Amniotic stem cell (primary cell): ENCODE data around the gene NABP2.
"Not testable (repeated sequence)": the region's sequence is repeated elsewhere in the genome, so short reads cannot be mapped to it uniquely, and the experiment has no call there.

ENCODE experiments used
- DNase-seq: peaks from one replicate; lab custom pipeline; 2025; lab: John Stamatoyannopoulos, UW

The NABP2 gene

DNA sequence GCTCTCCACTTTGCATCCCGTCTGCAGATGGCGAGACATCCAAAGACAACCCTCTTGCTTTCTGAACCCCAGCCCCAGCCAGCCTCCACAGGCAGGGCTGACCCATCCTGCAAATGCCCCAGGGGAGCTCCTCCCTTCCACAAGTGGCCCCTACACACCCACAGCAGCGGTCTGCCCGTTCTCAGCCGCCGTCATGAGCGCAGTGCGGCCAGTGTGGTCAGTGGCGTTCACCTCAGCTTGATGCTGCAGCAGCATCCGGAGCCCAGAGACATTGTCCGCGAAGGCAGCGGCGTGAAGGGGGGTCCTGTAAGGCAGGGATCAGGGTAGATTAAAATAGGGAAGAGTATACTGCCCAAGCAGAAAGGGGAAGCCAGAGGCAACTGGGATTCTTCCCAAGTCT is 20.4 kb downstream of the NABP2 start:
- DNase-seq = no peak

DNA sequence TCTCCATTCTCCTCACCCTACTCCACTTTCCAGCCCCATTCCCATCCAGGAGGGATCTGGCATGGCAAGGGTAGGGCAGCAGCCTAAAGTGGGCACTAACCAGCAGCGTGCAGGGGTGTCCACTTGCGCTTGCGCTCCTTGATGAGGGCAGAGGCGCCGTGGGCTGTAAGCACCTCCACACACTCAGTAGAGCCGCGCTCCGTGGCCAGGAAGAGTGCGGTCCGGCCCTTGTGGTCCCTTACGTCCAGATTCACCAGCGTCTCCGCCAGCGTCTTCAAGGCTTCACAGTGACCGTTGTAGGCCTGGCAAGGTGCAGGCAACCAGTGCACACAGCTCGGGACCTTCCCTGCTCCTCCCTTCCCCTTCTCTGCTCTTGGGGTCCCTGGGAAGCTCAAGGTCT is 23.8 kb downstream of the NABP2 start:
- DNase-seq = no peak

DNA sequence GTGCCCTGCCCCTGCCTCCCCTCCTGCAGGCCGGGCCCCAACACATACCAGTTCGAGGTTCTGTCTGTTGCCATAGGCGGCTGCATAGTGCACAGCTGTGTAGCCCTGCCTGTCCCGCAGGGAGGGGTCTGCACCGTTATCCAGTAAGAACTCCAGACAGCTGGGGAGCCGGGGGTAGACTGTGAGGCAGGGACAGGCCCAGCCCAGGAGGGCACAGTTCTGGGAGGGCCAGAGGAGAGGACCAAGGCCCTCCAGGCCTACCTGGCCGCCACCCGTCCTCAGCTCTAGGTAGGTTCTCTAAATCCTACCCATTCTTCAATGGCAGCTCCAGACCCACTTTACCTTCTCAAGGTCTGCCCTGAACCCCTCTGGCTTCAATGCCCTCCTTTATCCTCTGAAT is 24.6 kb downstream of the NABP2 start:
- DNase-seq = no peak

DNA sequence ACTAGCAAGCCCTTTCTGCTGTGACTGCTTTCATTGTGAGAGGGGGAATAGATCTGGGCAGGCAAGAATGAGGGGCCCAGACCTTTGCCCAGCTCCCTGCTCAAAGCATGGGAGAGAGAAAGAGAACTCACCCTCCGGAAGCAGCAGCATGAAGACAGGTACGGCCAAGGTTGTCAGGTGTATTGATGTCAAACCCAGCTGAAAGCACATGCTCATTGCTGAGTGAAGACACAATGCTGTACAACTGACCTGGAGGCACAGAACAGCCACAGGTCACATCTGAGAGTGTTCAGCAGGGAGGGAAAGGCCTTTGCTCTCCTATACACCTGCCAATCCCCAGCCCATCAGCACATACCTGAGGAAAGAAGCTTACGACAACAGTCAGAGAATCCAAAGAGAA is 28.5 kb downstream of the NABP2 start:
- no peak for DNase-seq

DNA sequence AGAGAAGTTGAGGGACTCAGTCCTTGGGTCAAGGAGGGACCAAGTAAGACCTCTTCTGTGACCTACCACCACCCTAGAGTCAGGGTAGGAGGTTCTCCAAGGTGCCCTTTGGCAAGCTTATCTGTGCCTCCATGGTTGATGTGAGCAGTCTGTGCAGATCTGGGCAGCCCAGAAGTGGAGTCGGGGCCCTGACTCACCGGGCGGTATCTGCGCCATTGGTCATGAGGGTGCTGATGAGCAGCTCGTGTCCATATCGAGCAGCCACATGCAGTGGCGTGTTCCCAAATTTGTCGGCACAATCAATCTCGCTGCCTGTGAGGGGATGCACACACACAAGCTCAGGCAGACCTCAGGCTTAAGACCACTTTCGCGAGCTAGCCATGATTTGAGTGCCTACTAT is 28.9 kb downstream of the NABP2 start:
- no peak for DNase-seq

DNA sequence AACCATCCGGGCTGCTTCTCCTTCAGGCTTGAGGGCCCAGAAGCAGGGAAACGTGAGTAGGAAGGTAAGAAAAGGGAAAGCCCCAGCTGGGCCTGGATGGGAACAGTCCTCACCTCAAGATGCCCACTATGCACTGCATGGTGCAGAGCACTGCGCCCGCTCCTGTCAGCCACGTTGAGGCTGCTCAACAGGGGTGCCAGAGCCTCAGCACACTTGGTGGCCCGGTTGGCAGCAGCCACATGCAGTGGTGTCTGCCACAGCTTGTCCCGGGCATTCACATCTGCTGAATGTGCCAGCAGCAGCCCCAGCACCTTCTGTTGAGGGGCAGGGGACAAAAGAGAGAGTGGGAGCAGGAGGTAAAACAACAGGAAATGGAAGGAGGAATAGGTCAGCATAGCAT is 31.5 kb downstream of the NABP2 start:
- no peak for DNase-seq

DNA sequence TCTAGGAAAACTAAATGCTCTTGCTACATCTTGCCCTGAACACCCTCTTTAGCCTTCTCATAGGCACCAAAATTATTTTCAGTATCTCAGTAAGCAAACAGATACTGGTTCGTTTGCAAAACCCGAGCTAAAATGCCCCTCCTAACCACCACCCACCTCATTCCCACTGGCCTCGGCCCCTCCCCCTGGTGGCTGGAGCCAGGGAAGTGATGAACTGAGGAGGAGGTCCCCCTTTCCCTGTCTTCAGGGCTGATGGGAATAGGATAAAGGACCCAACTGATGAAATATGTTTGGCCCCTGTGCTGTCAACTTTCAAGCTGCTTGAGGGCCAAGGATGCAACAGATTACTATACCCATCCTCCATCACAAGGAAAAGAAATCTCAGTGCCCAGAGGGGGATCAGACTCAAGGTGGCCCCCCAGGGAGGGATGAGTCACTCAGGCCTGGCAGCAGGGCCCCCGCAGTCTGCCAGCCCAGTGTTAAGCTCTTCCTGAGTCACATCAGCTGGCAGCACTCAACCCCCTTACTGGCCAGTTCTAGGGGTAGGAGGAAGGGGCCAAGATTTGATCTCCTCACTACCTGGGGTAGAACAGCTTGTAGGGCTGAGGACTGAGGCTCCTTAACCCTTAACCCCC is 32.3 kb downstream of the NABP2 start:
- no peak for DNase-seq

DNA sequence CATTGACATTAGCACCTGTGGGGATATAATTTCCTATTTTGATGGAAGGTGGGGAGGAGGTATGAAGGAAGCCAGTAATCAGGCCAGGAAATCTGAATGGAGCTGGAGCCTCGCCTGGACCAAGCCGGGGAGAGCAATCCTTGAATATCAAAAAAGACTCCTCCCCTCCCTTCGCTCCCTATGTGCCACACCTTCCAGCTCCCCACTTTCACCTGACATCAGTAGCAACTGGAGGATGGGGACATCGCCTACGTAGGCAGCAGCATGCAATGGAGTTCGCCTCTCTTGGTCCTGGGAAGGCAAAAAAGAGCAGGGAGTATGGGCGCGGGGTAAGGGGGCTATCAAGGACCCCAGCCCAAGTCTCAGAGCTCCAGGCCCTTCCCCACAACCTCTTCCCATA is 32.9 kb downstream of the NABP2 start:
- DNase-seq = no peak

DNA sequence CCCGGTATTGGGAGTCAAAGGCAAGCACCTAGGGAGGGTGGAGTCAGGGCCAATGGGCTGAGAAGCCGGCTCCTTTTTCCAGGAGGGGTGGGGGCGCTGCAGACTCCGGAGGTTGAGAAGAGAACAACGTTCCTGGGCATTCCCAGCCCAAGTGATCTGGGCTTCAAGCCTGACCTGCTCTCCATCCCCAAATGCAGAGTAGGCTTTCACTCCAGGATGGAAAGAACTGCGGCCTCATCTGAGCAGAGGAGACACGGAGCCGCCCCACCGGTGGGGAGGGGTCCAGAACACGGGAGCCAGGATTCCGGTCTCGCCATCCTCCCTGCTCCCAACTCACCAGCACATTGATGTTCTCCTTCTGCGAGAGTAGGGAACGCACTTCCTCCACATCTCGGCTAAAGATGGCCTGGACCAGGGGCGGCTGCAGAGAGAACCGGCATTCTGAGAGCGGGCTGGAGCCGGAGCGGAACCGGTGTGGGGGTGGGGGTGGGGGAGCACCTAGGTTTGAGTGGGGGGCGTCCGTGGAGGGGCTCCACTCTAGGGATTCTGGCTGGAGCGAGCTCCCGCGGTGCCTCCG is 33.4 kb downstream of the NABP2 start:
- DNase-seq = no peak

DNA sequence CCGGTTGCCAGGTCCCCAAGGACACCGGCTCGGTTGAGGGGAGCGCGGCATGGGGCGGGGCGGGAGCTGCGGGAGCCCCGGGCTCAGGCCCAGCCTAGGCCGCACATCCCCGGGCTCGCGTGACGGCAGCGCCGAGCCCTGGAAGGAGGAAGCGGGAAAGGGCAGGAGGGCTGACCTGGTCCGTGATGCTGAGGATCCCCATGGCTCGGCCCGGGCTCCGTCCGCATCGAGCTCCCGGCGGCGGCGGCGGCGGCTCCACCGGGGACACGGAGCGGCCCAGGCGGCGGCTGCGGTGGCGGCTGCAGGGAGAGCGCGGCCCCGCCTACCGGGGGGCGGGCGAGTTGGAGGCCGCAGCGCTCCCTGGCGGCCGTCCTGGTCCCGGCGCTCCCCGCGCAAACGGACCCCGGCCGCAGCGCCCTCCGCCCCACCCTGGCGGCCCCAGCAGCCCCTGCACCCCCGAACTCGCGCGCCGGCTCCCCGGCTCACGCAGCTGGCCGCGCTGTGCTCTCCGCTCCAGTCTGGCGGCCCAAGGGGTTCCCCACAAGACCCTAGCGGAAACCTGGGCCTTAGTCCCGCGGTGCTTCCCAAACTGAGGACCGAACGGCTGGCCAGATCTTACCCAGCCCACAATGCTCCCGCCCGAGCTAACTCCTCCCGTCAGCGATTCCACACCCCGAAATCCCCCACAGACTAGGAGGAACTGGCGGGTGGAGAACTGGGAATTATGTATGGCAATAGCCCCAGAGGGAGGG is 34.1 kb downstream of the NABP2 start, which contains the start of gene ANKRD52:
ANKRD52 (minus strand) TSS at position 317 of the 752 bp plus-strand sequence; CDS start at position 202, 115 bp downstream.
- DNase-seq = peak; percentile 77

DNA sequence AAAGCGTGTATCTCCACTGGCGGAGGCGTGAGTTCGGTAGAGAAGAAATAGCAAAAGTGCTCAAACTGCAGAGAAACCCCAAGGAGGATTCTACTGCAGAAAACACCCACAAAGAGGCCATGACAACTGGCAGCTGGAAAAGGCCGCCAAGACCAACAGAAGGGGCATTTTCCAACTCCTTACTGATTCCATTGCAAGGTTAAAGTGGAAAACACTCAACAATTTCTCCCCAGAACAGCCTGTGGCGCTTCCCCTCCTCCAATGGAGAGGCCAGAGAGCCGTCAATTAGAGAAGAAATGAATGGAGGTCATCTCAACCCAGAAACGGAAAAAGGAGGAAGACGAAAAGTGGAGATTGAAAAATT is 34.7 kb downstream of the NABP2 start:
- DNase-seq = no peak

DNA sequence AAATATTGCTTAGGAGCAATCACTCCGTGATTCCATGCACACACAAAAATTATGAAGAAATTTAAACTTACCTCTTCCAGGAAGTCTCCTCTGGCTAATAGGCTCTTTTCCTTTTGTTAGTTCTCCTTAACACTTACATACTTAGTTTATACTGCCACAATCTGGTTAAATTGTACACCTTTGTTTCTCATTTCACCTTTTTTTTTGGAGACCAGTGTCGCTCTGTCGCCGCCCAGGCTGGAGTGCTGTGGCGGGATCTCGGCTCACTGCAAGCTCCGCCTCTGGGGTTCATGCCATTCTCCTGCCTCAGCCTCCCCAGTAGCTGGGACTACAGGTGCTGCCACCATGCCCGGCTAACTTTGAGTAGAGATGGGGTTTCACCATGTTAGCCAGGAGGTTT is 36.2 kb downstream of the NABP2 start:
- DNase-seq = no peak

DNA sequence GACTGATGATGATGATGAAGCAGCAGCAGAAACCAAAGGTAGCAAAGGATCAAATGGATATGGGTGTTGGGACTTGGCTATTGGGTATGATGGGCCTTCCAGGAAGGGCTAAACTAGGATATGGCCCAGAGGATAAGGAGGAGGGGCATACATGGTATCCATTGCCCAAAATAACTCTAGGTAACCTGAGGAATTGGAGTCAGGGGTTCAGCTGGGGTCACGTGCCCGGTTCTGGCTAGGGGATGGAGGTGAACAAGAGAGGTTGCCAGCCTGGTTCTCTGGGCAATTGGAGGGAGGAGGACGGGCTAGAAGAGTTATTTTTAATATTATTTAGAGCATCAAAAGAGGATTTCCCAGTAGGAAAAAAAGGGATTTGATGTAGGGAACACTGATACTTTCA is 36.8 kb downstream of the NABP2 start:
- DNase-seq = no peak

DNA sequence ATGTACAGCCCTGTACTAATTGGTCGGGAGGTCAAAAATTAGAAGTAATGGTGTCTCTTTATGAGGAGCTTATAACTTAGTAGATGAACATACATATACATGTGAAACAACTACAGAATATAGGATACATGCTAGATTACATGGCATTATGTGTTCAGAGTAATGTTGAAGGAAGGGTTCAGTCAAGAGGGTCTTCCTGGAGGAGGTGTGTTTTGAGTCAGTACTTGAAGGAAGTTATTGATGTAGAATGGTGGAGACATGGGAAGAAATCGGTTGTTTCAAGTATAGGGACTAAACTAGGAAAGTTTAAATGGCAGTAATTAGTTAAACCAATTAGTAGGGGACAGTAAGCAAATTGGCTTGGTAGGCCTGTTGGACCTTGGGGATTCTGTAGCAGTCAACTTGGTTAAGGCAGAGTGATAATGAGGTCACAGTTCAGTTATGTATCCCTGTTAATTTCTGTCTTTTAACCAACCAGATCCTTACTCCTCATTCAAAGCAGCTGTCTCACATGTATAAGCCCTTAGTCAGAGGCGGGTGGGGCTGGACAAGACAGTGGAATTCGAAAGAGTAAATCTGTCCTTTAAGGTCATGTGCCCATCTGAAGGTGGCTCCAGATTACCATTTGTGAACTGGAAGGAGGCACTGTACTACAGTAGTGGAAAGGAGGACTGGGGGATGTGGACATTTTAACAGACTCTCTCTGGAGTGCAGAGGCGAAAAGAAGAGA is 37.5 kb downstream of the NABP2 start:
- no peak for DNase-seq

DNA sequence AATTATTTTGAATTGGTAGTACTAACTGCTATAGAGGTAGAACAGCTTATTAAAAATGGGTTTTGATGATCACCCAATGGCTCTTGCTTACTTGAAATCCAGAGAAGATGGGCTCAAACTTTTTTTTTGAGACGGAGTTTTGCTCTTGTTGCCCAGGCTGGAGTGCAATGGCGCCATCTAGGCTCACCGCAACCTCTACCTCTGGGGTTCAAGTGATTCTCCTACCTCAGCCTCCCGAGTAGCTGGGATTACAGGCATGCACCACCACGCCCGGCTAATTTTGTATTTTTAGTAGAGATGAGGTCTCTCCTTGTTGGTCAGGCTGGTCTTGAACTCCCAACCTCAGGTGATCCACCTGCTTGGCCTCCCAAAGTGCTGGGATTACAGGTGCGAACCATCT is 38.8 kb downstream of the NABP2 start:
- DNase-seq = not testable (repeated sequence)

DNA sequence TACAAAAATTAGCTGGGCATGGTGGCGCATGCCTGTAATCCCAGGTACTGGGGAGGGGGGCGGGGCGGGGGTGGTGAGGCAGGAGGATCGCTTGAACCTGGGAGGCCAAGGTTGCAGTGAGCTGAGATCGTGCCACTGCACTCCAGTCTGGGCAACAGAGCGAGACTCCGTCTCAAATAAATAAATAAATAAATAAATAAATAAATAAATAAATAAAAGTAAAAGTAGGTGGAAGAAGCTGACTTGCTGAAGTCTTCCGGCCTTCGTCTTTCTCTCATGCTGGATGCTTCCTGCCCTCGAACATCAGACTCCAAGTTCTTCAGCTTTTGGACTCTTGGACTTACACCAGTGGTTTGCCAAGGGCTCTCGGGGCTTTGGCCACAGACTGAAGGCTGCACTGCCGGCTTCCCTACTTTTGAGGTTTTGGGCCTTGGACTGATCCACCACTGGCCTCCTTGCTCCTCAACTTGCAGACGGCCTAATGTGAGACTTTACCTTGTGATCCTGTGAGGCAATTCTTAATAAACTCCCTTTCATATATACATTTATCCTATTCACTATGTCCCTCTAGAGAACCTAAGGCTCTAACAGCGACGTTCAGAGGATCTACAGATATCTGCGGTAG is 42.0 kb downstream of the NABP2 start:
- not testable (repeated sequence) for DNase-seq

DNA sequence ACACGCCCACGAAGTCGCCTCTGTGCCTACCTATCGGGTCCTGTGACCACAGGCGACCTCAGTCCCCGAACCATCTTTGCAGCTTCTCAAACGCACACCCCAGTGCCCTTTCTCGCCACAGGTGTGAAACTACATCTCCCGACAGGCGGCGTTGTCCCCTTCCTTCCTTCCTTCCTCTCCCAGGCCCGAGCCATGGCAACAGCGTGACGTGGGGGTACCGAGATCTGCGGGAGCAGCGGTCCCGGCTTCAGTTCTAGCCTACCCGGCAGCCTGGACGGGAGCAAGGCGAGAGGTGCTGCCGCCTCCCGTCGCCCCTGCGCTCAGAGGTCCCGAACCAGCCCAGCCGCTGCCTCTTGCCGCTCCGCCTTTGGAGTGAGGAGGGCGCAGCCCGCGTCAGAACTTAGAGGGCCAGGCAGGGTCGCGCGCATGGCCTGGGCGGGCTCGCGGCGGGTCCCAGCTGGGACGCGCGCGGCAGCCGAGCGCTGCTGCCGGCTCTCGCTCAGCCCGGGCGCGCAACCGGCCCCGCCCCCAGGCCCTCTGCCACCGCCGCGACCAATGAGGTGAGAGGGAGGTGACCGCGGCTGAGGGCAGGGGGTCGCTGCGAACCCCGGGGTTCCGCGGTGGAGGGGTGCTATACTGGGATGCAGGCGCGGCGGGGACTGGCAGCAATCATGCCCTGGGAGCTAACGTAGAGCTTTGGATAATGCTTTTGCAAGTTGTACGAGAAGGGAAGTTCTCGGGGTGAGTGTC is 42.7 kb downstream of the NABP2 start, which contains the start of gene COQ10A:
COQ10A (plus strand) TSS at position 250 of the 750 bp plus-strand sequence; CDS start at position 427, 177 bp downstream.
- DNase-seq = peak; percentile 92

DNA sequence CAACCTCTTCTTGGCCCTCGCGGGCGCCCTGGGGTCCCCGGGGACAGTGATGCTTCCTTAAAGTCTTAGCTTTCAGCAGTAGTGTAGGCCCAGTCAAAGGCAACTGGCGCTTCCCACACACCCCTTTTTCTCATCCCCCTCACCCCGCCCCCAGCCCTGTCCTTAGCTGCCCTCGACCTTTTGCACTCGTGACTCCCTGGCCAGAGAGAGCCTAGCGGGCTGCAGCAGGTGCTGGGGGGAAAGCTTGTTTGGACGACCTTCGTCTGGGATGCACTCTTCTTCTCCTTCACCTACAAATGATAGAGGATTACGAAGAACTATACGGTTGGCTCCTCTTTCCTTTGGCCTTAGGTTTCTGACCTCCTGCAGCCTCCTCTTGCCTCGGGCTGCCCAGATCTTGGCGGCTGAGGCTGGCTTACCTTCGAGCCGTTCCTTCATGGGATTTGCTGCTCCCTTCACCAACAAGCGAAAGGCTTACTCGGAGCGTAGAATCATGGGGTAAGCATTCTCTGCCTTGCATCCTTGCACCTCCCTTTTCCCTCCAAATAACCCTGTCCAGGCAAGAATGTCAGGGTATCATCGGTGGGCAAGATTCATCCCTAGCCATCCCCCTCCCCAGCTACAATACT is 43.4 kb downstream of the NABP2 start:
- no peak for DNase-seq

DNA sequence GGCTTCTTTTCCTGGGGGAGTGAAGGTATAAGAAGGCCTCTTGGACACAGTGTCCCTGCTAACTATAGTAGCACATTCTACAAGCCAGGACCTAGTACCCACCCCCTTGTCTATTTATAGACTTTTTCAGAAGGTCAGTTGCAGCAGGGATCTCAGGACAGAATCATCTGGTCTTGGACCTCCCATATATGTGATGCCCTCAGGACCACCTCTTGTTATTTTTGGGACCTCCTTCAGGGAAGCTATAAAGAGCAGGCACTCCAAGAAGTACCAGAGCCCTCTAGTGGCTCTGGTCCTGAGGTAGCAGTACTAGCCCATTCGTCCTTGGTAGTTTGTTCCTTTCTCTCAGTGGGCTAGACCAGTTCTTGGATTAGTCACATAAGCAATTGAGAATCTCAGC is 46.9 kb downstream of the NABP2 start:
- no peak for DNase-seq

DNA sequence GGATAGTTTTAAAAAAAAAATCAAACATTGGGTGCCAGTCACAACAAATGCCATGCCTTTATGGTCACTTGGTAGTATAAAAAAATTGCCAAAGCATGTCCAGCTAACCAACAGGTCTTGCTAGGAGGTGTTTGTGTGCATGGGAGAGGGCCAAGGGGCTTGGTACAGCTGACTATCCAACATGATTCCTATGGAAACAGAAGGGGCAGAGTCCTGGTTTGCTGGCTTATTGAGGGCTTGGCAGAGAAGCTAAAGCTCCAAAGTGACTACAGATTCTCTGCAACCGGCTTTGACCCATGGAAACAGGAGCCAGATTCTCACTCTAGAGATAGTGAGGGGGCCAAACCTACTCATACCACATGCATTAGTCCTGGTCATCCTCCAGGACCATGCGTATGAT is 48.3 kb downstream of the NABP2 start:
- DNase-seq = not testable (repeated sequence)

DNA sequence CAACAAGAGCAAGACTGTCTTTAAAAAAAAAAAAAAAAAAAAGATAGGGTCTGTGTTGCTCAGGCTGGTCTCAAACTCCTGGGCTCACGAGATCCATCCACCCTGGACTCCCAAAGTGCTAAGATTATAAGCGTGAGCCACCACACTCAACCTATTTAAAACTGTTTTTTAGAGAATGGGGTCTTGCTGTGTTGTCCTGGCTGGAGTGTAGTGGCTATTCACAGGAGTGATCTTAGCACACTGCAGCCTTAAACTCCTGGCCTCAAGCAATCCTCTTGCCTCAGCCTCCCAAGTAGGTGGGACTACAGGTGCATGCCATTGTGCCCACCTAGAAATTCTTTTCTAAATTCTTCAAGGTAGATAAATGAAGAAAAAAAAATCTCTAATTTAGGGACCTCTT is 50.2 kb downstream of the NABP2 start:
- DNase-seq = no peak
